Measurements from ENCODE around the gene PTPRN2. TPM values are rescaled to one million over a fixed set of nuclear protein-coding genes. Genes with fewer than 3 reads are reported as not detected.

Gene PTPRN2
- total and polyA plus RNA-seq, 2 donors (not counting 3 experiments of a cell fraction or from before 2014, with no cell fraction given): 0.62 to 0.88 TPM

DNA sequence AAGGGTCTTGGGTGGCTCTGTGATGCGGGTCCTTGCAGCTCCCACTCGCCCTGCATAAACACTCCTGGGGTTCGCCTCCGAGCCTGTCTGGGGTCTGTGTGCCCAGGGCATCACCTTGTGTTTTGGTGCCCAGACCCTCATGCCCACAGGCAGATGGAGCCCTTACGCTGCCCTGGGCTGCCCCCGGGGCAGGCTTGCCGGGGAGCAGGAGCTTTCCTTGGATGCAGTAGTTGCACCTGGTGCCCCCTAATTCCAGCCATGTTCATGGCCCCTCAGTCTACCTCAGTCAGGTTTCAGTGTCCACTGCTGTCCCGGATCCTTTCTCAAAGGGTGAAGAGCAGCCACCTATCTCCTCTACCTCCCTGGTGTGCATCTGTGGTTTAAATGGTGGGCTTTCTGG, 396.0 kb downstream of the PTPRN2 start:
- FAIRE-seq: no peak
- Histone ChIP-seq H3K27me3 (ENCODE audit: control insufficient read depth in 2 of 2, insufficient read depth in 2 of 2, low read length in 2 of 2) (no peaks in the 10 kb centered on the region), H3K27ac (ENCODE audit: insufficient read depth, low read depth, low read length) (no peak overlapping the region), H3K9ac (replicated peaks; ENCODE audit: extremely low read depth, insufficient read depth, low read length) (no peak overlapping the region), H3K9me3 (replicated peaks; ENCODE audit: control insufficient read depth, insufficient read depth, low read length) (peaks cover 10% of the 10 kb centered on the region), H4K20me1 (replicated peaks; ENCODE audit: control insufficient read depth, extremely low read depth, insufficient read depth, low read length) (no peaks in the 10 kb centered on the region), H3K36me3 (ENCODE audit: control insufficient read depth in 2 of 2, extremely low read depth in 1 of 2, insufficient read depth in 2 of 2, low read length in 2 of 2) (no peaks in the 10 kb centered on the region), H3K4me1 (ENCODE audit: control insufficient read depth, extremely low read depth, insufficient read depth, low read length) (no peaks in the 10 kb centered on the region), H3K9me1 (replicated peaks; ENCODE audit: control insufficient read depth, extremely low read depth, insufficient read depth, low read length) (no peaks in the 10 kb centered on the region), H3K4me3 (replicated peaks in 1 of 3; ENCODE audit: insufficient read depth in 1 of 3, low read depth in 1 of 3, low read length in 3 of 3) (no peak overlapping the region), H3K4me2 (ENCODE audit: insufficient read depth, low read length) (no peak overlapping the region), H2AFZ (ENCODE audit: low read depth, low read length) (no peak overlapping the region), H3K79me2 (ENCODE audit: control insufficient read depth, insufficient read depth, low read length) (no peaks in the 10 kb centered on the region)
- dilution Hi-C loops (cut with MboI; ENCODE audit: extremely low pct_ligation_motif_present, low sequenced_read_pairs): no loop called here
- TF ChIP-seq FOS (IDR thresholded peaks at IDR 0.05; ENCODE audit: borderline replicate concordance, insufficient read depth, low read length): no peak
- TF ChIP-seq GATA2 (IDR thresholded peaks at IDR 0.05; ENCODE audit: insufficient read depth, insufficient read length, low read depth, low read length): no peak
- no peak for TF ChIP-seq JUN (IDR thresholded peaks at IDR 0.05; ENCODE audit: borderline replicate concordance, insufficient read depth, insufficient read length, low read depth)
- TF ChIP-seq MYC (IDR thresholded peaks at IDR 0.05; ENCODE audit: low read depth, low read length): no peak
- TF ChIP-seq, protein P1, sequence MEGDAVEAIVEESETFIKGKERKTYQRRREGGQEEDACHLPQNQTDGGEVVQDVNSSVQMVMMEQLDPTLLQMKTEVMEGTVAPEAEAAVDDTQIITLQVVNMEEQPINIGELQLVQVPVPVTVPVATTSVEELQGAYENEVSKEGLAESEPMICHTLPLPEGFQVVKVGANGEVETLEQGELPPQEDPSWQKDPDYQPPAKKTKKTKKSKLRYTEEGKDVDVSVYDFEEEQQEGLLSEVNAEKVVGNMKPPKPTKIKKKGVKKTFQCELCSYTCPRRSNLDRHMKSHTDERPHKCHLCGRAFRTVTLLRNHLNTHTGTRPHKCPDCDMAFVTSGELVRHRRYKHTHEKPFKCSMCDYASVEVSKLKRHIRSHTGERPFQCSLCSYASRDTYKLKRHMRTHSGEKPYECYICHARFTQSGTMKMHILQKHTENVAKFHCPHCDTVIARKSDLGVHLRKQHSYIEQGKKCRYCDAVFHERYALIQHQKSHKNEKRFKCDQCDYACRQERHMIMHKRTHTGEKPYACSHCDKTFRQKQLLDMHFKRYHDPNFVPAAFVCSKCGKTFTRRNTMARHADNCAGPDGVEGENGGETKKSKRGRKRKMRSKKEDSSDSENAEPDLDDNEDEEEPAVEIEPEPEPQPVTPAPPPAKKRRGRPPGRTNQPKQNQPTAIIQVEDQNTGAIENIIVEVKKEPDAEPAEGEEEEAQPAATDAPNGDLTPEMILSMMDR (IDR thresholded peaks at IDR 0.05; ENCODE audit: extremely low read depth in 1 of 2, insufficient read depth in 1 of 2, low read depth in 1 of 2, low read length in 2 of 2): no peak
- no TSS peak for BruUV-seq (replicated peaks)
- no peak for DNase-seq (ENCODE audit: low read depth, low spot score)
- intact Hi-C loops (cut with micrococcal nuclease): no loop called here
- ChIA-PET POLR2A (no interaction called here), CTCF (no interaction called here)

DNA sequence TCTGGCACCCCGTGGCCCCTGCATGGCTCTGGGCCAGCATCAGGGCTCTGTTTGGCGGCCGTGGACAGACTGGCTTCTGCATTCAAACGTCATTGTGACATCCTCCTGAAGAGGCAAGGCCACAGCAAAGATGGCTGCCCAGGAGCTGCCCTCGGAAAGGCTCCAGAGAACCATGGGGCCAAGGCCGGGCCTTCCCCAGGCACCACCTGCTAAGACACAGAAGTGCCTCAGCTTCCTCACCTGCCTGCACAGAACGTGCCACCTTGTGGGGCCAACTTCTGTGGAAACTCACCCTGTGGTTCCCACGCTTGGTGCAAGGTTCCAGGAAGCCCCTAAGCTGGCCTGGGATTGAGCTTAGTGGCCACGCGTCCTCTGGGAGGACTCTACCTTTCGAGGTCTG, 396.9 kb downstream of the PTPRN2 start:
- no peaks in the 10 kb centered on the region for H3K4me1 ChIP-seq (ENCODE audit: control insufficient read depth, extremely low read depth, insufficient read depth, low read length)
- dilution Hi-C loops (cut with MboI; ENCODE audit: extremely low pct_ligation_motif_present, low sequenced_read_pairs): no loop called here

More for the DNA sequence above, 396.9 kb downstream of the PTPRN2 start:
- Histone ChIP-seq H3K9ac (replicated peaks; ENCODE audit: extremely low read depth, insufficient read depth, low read length) (no peak overlapping the region), H3K27ac (ENCODE audit: insufficient read depth, low read depth, low read length) (no peak overlapping the region), H3K4me3 (replicated peaks in 1 of 3; ENCODE audit: insufficient read depth in 1 of 3, low read depth in 1 of 3, low read length in 3 of 3) (no peak overlapping the region), H4K20me1 (replicated peaks; ENCODE audit: control insufficient read depth, extremely low read depth, insufficient read depth, low read length) (no peaks in the 10 kb centered on the region), H2AFZ (ENCODE audit: low read depth, low read length) (no peak overlapping the region), H3K9me1 (replicated peaks; ENCODE audit: control insufficient read depth, extremely low read depth, insufficient read depth, low read length) (no peaks in the 10 kb centered on the region), H3K27me3 (ENCODE audit: control insufficient read depth in 2 of 2, insufficient read depth in 2 of 2, low read length in 2 of 2) (no peaks in the 10 kb centered on the region), H3K9me3 (replicated peaks; ENCODE audit: control insufficient read depth, insufficient read depth, low read length) (peaks cover 10% of the 10 kb centered on the region), H3K79me2 (ENCODE audit: control insufficient read depth, insufficient read depth, low read length) (no peaks in the 10 kb centered on the region), H3K4me2 (ENCODE audit: insufficient read depth, low read length) (no peak overlapping the region), H3K36me3 (ENCODE audit: control insufficient read depth in 2 of 2, extremely low read depth in 1 of 2, insufficient read depth in 2 of 2, low read length in 2 of 2) (no peaks in the 10 kb centered on the region)
- CTCF ChIA-PET: no interaction called here
- BruUV-seq (replicated peaks): no TSS peak
- intact Hi-C loops (cut with micrococcal nuclease): no loop called here
- no peak for DNase-seq (ENCODE audit: low read depth, low spot score)
- TF ChIP-seq, protein P2, sequence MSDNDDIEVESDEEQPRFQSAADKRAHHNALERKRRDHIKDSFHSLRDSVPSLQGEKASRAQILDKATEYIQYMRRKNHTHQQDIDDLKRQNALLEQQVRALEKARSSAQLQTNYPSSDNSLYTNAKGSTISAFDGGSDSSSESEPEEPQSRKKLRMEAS (IDR thresholded peaks at IDR 0.05; ENCODE audit: insufficient read depth, insufficient read length): no peak
- TF ChIP-seq MYC (IDR thresholded peaks at IDR 0.05; ENCODE audit: low read depth, low read length) (no peak), FOS (IDR thresholded peaks at IDR 0.05; ENCODE audit: borderline replicate concordance, insufficient read depth, low read length) (no peak), POLR2AphosphoS5 (IDR thresholded peaks at IDR 0.05; ENCODE audit: insufficient read depth, low read depth, low read length) (no peak), POLR2A (IDR thresholded peaks at IDR 0.05; ENCODE audit: low read depth, low read length) (no peak), JUN (IDR thresholded peaks at IDR 0.05; ENCODE audit: borderline replicate concordance, insufficient read depth, insufficient read length, low read depth) (no peak), EZH2 (IDR thresholded peaks at IDR 0.05; ENCODE audit: borderline replicate concordance, low read depth, low read length, severe bottlenecking) (no peak), GATA2 (IDR thresholded peaks at IDR 0.05; ENCODE audit: insufficient read depth, insufficient read length, low read depth, low read length) (no peak)
- TF ChIP-seq, protein P1 (IDR thresholded peaks at IDR 0.05; ENCODE audit: extremely low read depth in 1 of 2, insufficient read depth in 1 of 2, low read depth in 1 of 2, low read length in 2 of 2): no peak
- FAIRE-seq: no peak
- POLR2A ChIA-PET: no interaction called here

Measured in endothelial cell of umbilical vein (primary cell).